ENCODE measurements around the gene TBC1D14. TPM values are rescaled to one million over a fixed set of nuclear protein-coding genes. Genes with fewer than 3 reads are reported as not detected.

Gene TBC1D14
- total and polyA plus RNA-seq, 5 donors: 20.1 to 44.8 (median 41.3) TPM

DNA sequence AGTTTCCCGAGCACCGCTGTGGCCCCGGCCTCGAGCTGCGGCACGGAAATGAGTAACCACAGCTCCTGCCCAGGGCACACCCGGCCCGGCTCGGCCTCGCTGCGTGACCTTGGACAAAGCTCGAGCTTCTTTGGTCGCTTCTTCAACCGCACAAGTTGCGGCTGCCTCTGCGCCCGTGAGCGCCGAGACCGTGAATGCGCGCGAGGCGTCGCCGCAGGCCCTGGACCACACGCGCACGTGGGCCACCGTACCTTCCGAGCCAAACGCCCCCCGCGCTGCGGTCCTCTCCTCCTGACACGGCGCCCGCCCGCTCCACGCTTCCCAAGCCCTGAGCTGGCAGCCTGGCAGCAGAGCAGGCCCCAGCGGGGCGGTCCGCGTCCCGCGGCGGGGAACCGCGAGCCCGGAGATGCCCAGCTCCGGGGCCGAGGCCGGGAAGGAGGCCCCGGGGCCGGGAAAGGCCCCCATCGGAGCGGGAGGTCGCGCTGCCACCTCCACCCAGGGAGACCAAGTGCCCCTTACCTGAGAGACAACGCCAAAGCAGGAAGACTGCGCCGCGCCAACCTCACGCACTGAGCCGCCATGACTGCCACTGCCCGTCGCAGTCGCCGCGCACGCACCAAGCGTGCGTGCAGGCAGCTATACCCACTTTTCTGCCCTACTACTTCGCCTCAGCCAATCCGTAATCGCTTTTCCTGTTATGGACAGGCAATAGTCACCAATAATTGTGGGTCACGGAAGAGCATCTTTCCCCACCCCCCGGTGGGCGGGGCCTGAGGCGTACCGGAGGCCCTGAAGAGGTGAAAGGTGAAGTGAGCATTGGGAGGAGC, 158.0 kb downstream of the TBC1D14 start, which contains the start of gene GRPEL1:
GRPEL1 (minus strand) TSS at position 613 of the 827 bp plus-strand sequence; CDS start at position 581, 32 bp downstream.
- peak within 1 kb of the TSS; percentile 94 for H3K27ac ChIP-seq (ENCODE audit: low read length)
- H3K9me3 ChIP-seq (ENCODE audit: control insufficient read depth, low read length): no peaks in the 10 kb centered on the region
- intact Hi-C loops (cut with DNase I): loop anchor here in 2 of 4 donors (5.0 to 10.0 kb wide), 2 partner anchors 73 to 155 kb away; no protein-coding TSS in a partner anchor
- peak; percentile 100 for DNase-seq
- H3K4me1 ChIP-seq (ENCODE audit: control insufficient read depth, insufficient read depth, low read length): peaks cover 5% of the 10 kb centered on the region
- H3K27me3 ChIP-seq (ENCODE audit: control insufficient read depth, insufficient read depth): no peaks in the 10 kb centered on the region
- under 1% methylated on average over 81 of the region's 81 CpGs for WGBS
- peak within 1 kb of the TSS; percentile 80 for H3K4me3 ChIP-seq (ENCODE audit: low read length)
- ATAC-seq: peak; percentile 97

DNA sequence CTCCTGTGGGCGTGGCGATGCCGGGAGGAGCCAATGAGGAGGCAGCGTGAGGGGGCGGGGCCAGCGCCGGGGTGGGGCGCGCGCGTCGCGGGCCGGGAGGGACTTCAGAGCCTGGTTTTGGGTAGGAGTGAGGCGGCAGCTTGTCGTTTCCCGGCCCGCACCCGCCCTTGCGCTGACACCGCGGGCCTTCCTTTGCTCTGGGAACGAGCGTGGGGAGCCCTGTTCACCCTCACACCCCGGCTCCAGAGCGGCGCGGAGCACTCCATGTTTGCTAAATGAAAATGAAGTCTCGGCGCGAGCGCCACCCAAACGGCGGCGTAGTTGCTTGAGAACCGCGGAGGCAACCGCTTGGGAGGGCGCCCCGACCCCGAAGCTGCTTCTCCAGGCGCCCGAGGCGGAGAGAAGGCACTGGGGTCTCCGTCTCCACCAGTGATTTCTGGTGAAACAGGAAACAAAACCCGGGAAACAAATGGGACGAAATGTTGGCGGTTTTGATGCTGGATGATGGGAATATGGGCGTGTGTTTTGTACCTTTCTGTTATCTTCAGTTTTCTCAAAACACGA, 158.7 kb downstream of the TBC1D14 start:
- WGBS: under 1% methylated on average over 50 of the region's 50 CpGs
- Histone ChIP-seq H3K4me3 (ENCODE audit: low read length) (peak overlapping the region; percentile 77), H3K4me1 (ENCODE audit: control insufficient read depth, insufficient read depth, low read length) (peaks cover 5% of the 10 kb centered on the region), H3K27me3 (ENCODE audit: control insufficient read depth, insufficient read depth) (no peaks in the 10 kb centered on the region), H3K9me3 (ENCODE audit: control insufficient read depth, low read length) (no peaks in the 10 kb centered on the region), H3K27ac (ENCODE audit: low read length) (peak overlapping the region; percentile 94)
- intact Hi-C loops (cut with DNase I): loop anchor here in 2 of 4 donors (5.0 to 10.0 kb wide), 2 partner anchors 74 to 156 kb away; no protein-coding TSS in a partner anchor
- DNase-seq (no peak), ATAC-seq (no peak)

DNA sequence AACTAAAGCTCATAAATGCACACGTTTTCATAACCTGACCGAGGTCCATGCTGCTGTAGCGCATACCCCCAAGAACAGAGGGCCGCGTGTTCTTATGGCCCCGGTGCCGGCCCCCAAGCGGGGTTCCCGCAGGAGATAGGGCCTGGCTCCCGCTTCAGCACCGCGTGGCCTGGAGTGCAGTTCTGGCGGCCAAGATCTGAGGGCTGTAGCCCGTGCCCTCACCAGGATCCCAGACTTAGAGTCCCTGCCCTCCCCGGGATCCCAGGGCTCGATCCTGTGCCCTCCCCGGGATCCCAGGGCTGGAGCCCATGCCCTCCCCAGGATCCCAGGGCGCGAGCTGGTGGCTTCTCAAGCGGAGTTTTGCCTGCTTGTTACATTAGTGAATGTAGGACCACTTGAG, 159.3 kb downstream of the TBC1D14 start:
- Histone ChIP-seq H3K4me1 (ENCODE audit: control insufficient read depth, insufficient read depth, low read length) (peaks cover 5% of the 10 kb centered on the region), H3K27me3 (ENCODE audit: control insufficient read depth, insufficient read depth) (no peaks in the 10 kb centered on the region), H3K9me3 (ENCODE audit: control insufficient read depth, low read length) (no peaks in the 10 kb centered on the region), H3K27ac (ENCODE audit: low read length) (peak overlapping the region; percentile 94), H3K4me3 (ENCODE audit: low read length) (peak overlapping the region; percentile 77)
- ATAC-seq (peak in 1 of 2 donors; percentile 1), DNase-seq (peak in 1 of 3 donors; percentile 67)
- intact Hi-C loops (cut with DNase I): loop anchor here in 2 of 4 donors (5.0 to 10.0 kb wide), 2 partner anchors 74 to 157 kb away; no protein-coding TSS in a partner anchor
- 13% methylated on average over 20 of the region's 20 CpGs for WGBS

DNA sequence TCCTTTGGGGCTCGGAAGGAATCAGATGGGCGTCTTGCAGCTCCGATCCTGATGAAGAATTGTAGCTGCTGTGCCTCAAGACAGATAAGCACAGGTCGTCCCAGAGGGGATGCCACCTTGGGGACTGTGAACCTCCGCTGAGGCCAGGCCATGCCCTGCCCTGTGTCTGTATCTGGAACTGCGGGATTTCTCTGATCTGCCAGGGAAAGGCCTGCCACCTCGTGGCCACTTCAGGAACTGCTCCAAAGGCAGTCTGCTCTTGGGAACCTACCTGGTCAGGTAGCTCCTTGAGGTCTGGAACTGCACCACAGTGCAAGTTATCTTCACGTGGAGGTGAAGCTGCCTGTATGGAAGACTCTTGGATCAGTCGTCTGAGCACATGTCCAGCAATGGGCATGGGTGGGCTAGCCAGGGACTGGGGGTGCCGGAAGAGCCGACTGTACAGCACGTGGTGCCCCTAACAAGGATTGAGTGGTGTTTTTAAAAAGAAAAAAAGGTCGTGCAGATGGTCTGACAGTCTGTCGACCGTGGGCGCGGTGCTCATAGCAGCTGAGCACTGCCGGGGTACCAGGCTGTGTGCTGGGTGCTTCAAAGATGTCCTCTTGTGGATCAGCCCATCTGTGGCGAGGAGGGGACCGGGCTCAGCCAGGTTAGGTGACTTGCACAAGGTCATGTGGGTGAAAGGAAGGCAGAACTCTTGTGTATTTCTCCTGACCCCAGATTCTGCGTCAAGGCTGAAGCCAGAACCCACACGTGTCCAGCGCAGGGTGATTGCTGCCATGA, 161.3 kb downstream of the TBC1D14 start:
- DNase-seq: peak; percentile 74 to 91 (median 91)
- Histone ChIP-seq H3K27me3 (ENCODE audit: control insufficient read depth, insufficient read depth) (no peaks in the 10 kb centered on the region), H3K4me1 (ENCODE audit: control insufficient read depth, insufficient read depth, low read length) (peaks cover 5% of the 10 kb centered on the region), H3K27ac (ENCODE audit: low read length) (no peak overlapping the region), H3K9me3 (ENCODE audit: control insufficient read depth, low read length) (no peaks in the 10 kb centered on the region), H3K4me3 (ENCODE audit: low read length) (no peak overlapping the region)
- intact Hi-C loops (cut with DNase I): loop anchor here (2.0 to 10.0 kb wide), 7 partner anchors 39 to 350 kb away; partner anchors contain the start of gene TBC1D14 (in 1 of the 4)
- ATAC-seq: peak; percentile 3 to 7
- 40% methylated on average over 23 of the region's 23 CpGs for WGBS

DNA sequence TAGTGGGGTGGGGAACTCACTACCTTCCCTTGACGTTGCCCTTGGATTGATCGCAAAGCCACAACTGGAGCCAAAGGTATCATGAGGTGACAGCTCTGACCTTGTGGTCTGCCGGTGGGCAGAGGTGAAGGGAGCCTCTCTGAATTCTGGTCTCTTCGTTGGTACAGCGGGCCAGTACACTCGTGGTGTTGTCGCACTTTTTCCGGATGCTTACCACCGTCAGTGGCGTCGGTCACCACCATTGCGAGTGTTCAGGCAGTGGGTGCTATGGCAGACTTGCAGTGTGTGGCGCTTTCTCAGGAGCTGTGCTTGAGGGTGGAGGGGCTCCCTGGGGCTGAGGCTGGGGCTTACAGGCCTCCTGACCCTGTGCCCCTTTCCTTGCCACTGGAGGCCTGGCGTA, 163.4 kb downstream of the TBC1D14 start:
- 90% methylated on average over 14 of the region's 14 CpGs for WGBS
- H3K27me3 ChIP-seq (ENCODE audit: control insufficient read depth, insufficient read depth): no peaks in the 10 kb centered on the region
- intact Hi-C loops (cut with DNase I): loop anchor here (5.0 to 10.0 kb wide), 5 partner anchors 41 to 351 kb away; partner anchors contain the start of gene TBC1D14 (in 1 of the 4)

DNA sequence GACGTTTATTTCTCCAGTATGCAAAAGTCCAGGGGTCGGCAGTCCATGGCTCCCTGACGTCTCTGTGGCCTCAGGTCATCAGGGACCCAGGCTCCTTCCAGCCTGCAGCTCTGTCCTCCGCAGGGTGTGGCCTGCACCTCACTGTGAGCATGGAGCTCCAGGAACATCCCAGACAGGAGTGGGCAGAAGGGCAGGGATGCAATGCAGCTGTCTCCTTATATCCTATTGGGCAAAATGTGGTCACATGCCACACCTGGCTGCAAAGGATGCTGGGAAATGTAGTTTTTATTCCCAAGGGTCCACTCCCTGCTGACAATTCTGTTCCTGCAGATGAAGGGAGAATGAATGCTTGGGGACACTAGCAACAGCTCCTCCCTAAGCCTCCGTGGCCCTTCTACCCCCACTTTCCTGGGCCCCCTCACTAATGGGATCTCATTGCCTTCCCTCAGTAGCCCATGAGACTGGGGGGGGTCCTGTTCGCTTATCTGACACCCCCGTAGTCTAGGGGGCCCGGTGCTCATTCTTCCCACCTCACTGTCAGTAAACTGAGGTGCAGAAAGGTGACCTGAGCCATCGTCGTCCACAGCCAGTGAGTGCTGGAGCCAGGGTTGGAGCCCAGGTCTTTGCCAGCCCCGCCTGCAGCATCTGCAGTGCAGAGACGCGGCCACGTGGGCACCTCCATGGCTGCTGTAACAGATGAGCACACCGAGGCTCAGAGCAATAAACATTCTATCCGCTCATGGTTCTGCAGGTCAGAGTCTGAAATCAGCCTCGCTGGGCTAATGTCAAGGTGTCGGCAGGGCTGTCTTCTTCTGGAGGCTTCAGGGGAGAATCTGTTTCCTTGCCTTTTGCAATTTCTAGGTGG, 164.1 kb downstream of the TBC1D14 start:
- Histone ChIP-seq H3K4me3 (ENCODE audit: low read length) (no peak overlapping the region), H3K9me3 (ENCODE audit: control insufficient read depth, low read length) (no peaks in the 10 kb centered on the region), H3K27ac (ENCODE audit: low read length) (no peak overlapping the region), H3K27me3 (ENCODE audit: control insufficient read depth, insufficient read depth) (no peaks in the 10 kb centered on the region), H3K4me1 (ENCODE audit: control insufficient read depth, insufficient read depth, low read length) (peaks cover 3% of the 10 kb centered on the region)
- WGBS: 74% methylated on average over 18 of the region's 18 CpGs
- intact Hi-C loops (cut with DNase I): loop anchor here (5.0 to 10.0 kb wide), 5 partner anchors 41 to 351 kb away; partner anchors contain the start of gene TBC1D14 (in 1 of the 4)
- peak in 1 of 2 donors; percentile 9 for ATAC-seq
- DNase-seq: no peak

More for the DNA sequence above, 163.4 kb downstream of the TBC1D14 start:
- ATAC-seq (no peak), DNase-seq (no peak)
- Histone ChIP-seq H3K4me3 (ENCODE audit: low read length) (no peak overlapping the region), H3K27ac (ENCODE audit: low read length) (no peak overlapping the region), H3K4me1 (ENCODE audit: control insufficient read depth, insufficient read depth, low read length) (peaks cover 3% of the 10 kb centered on the region), H3K9me3 (ENCODE audit: control insufficient read depth, low read length) (no peaks in the 10 kb centered on the region)

DNA sequence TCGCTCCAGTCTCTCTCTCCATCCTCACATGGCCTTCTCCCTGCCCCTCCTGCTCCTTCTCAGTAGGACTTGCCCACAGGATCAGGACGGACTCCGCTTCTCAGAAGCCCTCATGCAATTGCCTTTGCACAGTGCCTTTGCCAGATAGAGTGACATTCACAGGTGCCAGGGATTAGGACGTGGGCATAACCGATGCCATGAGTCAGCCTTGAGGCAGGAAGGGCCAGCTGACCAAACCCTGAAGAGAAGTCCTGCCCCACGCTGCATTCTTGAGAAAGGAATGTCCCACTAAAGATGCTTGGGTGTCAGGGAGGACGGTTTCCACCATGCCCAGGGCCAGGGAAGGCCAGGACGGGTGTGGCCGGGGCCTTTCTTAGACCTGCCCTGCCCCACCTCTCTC, 164.8 kb downstream of the TBC1D14 start:
- 78% methylated on average over 9 of the region's 9 CpGs for WGBS
- Histone ChIP-seq H3K4me1 (ENCODE audit: control insufficient read depth, insufficient read depth, low read length) (no peaks in the 10 kb centered on the region), H3K27me3 (ENCODE audit: control insufficient read depth, insufficient read depth) (no peaks in the 10 kb centered on the region), H3K4me3 (ENCODE audit: low read length) (no peak overlapping the region), H3K27ac (ENCODE audit: low read length) (no peak overlapping the region), H3K9me3 (ENCODE audit: control insufficient read depth, low read length) (no peaks in the 10 kb centered on the region)
- intact Hi-C loops (cut with DNase I): loop anchor here (5.0 to 10.0 kb wide), 5 partner anchors 42 to 352 kb away; partner anchors contain the start of gene TBC1D14 (in 1 of the 4)
- ATAC-seq (no peak), DNase-seq (no peak)

DNA sequence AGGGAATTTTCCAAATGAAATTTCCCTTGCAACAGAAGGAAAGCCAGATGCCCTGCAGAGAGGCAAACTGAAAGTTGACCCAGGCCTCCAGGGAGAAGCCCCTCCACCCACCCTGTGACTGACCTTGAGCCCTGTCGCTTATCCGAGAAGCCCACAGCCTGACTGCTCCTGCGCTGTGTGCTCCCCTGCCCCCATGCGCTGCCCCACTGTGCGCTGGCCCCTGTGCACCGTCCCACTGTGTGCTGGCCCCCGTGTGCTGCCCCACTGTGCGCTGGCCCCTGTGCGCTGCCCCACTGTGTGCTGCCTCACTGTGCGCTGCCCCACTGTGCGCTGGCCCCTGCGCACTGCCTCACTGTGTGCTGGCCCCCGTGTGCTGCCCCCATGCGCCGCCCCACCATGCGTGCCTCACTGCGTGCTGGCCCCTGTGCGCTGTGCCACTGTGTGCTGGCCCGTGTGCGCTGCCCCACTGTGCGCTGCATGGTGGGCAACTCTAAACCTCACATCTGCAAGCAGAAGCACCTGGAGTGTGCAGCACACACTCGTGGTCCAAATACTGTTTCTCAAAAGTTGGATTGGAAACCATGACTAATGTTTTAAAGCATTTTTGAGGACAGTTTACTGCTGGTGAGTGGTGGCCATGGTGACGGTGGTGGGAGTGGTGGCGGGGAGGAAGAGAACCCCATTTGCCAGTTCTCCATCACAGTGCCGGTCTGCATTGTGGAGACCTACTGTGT, 166.5 kb downstream of the TBC1D14 start:
- ATAC-seq (peak; percentile 7 to 40), DNase-seq (no peak)
- intact Hi-C loops (cut with DNase I): loop anchor here in 3 of 4 donors (10.0 kb wide), 3 partner anchors 101 to 351 kb away; partner anchors contain the start of gene TBC1D14 (in 1 of the 3)
- Histone ChIP-seq H3K9me3 (ENCODE audit: control insufficient read depth, low read length) (no peaks in the 10 kb centered on the region), H3K27ac (ENCODE audit: low read length) (no peak overlapping the region), H3K4me3 (ENCODE audit: low read length) (no peak overlapping the region), H3K27me3 (ENCODE audit: control insufficient read depth, insufficient read depth) (no peaks in the 10 kb centered on the region), H3K4me1 (ENCODE audit: control insufficient read depth, insufficient read depth, low read length) (no peaks in the 10 kb centered on the region)
- 85% methylated on average over 25 of the region's 25 CpGs for WGBS

DNA sequence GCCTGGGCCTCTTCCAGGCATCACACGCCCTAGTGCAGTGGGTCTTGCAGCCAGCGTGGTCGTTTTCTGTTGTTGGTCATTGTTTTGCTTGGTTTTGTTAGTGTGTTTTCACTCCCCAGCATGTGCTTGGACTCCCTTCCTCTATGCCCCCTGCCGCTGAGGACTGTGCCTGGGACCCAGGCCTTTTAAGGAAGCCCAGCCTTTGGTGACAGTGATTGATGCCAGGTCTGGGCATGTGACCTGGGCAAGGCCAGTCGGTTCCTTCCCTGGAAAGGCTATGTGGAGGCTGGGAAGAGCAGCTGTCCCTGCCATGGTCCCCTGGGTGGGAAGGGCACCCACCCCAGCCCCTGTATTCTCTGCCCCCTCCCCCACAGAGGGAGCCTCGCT, 167.1 kb downstream of the TBC1D14 start:
- intact Hi-C loops (cut with DNase I): loop anchor here in 3 of 4 donors (10.0 kb wide), 3 partner anchors 102 to 352 kb away; partner anchors contain the start of gene TBC1D14 (in 1 of the 3)
- 62% methylated on average over 6 of the region's 6 CpGs for WGBS
- Histone ChIP-seq H3K27ac (ENCODE audit: low read length) (no peak overlapping the region), H3K4me3 (ENCODE audit: low read length) (no peak overlapping the region), H3K4me1 (ENCODE audit: control insufficient read depth, insufficient read depth, low read length) (no peaks in the 10 kb centered on the region), H3K27me3 (ENCODE audit: control insufficient read depth, insufficient read depth) (no peaks in the 10 kb centered on the region), H3K9me3 (ENCODE audit: control insufficient read depth, low read length) (no peaks in the 10 kb centered on the region)
- DNase-seq: no peak
- ATAC-seq: no peak

All from right cardiac atrium (tissue), 5 donors.